WTC11 (cell line): ENCODE measurements around the gene SNX17.

Source experiments
- FOXK1 ChIP-seq: sonication (generic); formaldehyde crosslinking; IDR thresholded peaks from 2 replicates; pipeline ENCODE4 v1.8.0; 2022; ENCODE audit warnings: mild to moderate bottlenecking, moderate library complexity, missing genetic modification reagents
- JUN ChIP-seq: sonication (generic); formaldehyde crosslinking; IDR thresholded peaks from 2 replicates; pipeline ENCODE4 v1.8.0; 2023; ENCODE audit warnings: mild to moderate bottlenecking, missing genetic modification reagents
- SP1 ChIP-seq: sonication (generic); formaldehyde crosslinking; conservative IDR thresholded peaks from 2 replicates; pipeline ENCODE4 v1.8.1; 2022; ENCODE audit warnings: missing genetic modification reagents
- ZNF416 ChIP-seq: fragments of 250-450 bp; sonication (Bioruptor Pico); IDR thresholded peaks from 2 replicates; pipeline ENCODE4 v1.9.0; 2021; ENCODE audit warnings: mild to moderate bottlenecking, inconsistent platforms
- TF ChIP-seq, protein P1 (sequence below): fragments of 200-600 bp; IDR thresholded peaks from 2 replicates; pipeline ENCODE4 v1.8.0; 2022; ENCODE audit warnings: antibody characterized with exemption
- TF ChIP-seq, protein P2 (sequence below): sonication (generic); formaldehyde crosslinking; conservative IDR thresholded peaks from 2 replicates; pipeline ENCODE4 v1.8.1; 2022; ENCODE audit warnings: mild to moderate bottlenecking, missing genetic modification reagents
- TF ChIP-seq, protein P3 (sequence below): sonication (generic); formaldehyde crosslinking; IDR thresholded peaks from 2 replicates; pipeline ENCODE4 v1.8.0; 2023; ENCODE audit warnings: missing genetic modification reagents
- TF ChIP-seq, protein P4 (sequence below): fragments of 250-450 bp; sonication (Bioruptor Pico); IDR thresholded peaks from 2 replicates; pipeline ENCODE4 v1.9.0; 2021; ENCODE audit warnings: mild to moderate bottlenecking
- TF ChIP-seq, protein P5 (sequence below): sonication (generic); formaldehyde crosslinking; IDR thresholded peaks from 2 replicates; pipeline ENCODE4 v1.8.1; 2023; ENCODE audit warnings: mild to moderate bottlenecking, missing genetic modification reagents, moderate library complexity

DNA sequence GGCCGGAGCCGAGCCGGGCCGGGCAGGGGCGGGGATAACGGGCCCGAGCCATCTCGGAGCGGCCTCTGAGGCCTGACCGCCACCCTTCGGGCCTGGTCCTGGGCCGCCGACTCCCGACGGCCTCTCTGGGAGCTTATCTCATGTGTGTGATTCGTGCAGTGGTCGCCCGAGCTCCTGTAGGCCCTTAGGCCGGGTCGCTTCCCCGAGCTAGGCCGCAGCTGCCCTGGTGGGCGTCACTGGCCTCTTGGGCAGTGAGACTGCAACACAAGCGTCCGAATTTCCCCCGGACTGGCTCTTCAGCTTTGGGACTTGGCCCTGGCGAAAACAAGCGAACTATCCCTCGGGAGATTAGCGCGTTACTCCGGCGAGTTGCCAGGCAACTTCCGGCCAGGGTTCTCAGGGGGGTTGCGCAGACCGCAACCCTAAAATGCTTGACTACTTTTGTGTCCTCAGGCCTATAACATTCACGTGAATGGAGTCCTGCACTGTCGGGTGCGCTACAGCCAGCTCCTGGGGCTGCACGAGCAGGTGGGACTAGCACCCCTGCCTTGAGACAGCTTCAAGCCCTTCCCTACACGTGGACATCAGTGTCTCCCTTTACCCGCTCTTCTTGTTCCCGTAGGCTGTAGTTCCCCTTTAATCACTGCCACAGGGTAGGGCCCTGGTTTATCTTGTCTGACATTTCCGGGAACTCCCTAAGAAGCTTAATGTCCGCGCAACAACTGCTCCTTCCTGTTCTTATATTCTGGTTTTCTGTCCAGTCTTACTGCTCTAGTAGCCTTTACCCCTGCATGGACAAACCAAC is 602 bp downstream of the SNX17 start:
- TF ChIP-seq, protein P1, sequence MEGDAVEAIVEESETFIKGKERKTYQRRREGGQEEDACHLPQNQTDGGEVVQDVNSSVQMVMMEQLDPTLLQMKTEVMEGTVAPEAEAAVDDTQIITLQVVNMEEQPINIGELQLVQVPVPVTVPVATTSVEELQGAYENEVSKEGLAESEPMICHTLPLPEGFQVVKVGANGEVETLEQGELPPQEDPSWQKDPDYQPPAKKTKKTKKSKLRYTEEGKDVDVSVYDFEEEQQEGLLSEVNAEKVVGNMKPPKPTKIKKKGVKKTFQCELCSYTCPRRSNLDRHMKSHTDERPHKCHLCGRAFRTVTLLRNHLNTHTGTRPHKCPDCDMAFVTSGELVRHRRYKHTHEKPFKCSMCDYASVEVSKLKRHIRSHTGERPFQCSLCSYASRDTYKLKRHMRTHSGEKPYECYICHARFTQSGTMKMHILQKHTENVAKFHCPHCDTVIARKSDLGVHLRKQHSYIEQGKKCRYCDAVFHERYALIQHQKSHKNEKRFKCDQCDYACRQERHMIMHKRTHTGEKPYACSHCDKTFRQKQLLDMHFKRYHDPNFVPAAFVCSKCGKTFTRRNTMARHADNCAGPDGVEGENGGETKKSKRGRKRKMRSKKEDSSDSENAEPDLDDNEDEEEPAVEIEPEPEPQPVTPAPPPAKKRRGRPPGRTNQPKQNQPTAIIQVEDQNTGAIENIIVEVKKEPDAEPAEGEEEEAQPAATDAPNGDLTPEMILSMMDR = no peak
- TF ChIP-seq, protein P2, sequence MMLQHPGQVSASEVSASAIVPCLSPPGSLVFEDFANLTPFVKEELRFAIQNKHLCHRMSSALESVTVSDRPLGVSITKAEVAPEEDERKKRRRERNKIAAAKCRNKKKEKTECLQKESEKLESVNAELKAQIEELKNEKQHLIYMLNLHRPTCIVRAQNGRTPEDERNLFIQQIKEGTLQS (CRISPR knock-in tag) = no peak
- TF ChIP-seq, protein P3, sequence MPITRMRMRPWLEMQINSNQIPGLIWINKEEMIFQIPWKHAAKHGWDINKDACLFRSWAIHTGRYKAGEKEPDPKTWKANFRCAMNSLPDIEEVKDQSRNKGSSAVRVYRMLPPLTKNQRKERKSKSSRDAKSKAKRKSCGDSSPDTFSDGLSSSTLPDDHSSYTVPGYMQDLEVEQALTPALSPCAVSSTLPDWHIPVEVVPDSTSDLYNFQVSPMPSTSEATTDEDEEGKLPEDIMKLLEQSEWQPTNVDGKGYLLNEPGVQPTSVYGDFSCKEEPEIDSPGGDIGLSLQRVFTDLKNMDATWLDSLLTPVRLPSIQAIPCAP (CRISPR knock-in tag) = no peak
- TF ChIP-seq SP1 (CRISPR knock-in tag) (no peak), FOXK1 (CRISPR knock-in tag) (no peak), JUN (0 out of 2 replicates have a peak, but pooled peaks have one; percentile 81), ZNF416 (CRISPR knock-in tag) (no peak)
- TF ChIP-seq, protein P4, sequence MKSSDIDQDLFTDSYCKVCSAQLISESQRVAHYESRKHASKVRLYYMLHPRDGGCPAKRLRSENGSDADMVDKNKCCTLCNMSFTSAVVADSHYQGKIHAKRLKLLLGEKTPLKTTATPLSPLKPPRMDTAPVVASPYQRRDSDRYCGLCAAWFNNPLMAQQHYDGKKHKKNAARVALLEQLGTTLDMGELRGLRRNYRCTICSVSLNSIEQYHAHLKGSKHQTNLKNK (CRISPR knock-in tag) = no peak
- TF ChIP-seq, protein P5, sequence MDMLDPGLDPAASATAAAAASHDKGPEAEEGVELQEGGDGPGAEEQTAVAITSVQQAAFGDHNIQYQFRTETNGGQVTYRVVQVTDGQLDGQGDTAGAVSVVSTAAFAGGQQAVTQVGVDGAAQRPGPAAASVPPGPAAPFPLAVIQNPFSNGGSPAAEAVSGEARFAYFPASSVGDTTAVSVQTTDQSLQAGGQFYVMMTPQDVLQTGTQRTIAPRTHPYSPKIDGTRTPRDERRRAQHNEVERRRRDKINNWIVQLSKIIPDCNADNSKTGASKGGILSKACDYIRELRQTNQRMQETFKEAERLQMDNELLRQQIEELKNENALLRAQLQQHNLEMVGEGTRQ (CRISPR knock-in tag) = no peak
